GM21529 (cell line): Measurements from ENCODE around the gene MGAT5.

Experiments
- ATAC-seq: cut with Tn5 transposase; IDR thresholded peaks from one replicate; pipeline ENCODE4 v1.9.1; 2021; ENCODE audit not compliant: unreplicated experiment

MGAT5 gene

GRCh38 chr2:134386310-134386709, 132.4 kb downstream of the MGAT5 start:
- no peak for ATAC-seq

GRCh38 chr2:134389381-134389780, 135.5 kb downstream of the MGAT5 start:
- ATAC-seq = no peak

GRCh38 chr2:134391751-134392160, 137.9 kb downstream of the MGAT5 start:
- peak; percentile 93 for ATAC-seq

GRCh38 chr2:134392442-134393074, 138.7 kb downstream of the MGAT5 start:
- no peak for ATAC-seq

GRCh38 chr2:134393075-134393461, 139.2 kb downstream of the MGAT5 start:
- no peak for ATAC-seq

- no peak for ATAC-seq
Measured at GRCh38 chr2:134395779-134396178, 141.9 kb downstream of the MGAT5 start.

- ATAC-seq = no peak
Measured at GRCh38 chr2:134396493-134396892, 142.6 kb downstream of the MGAT5 start.

- ATAC-seq = no peak
Measured at GRCh38 chr2:134397146-134397896, 143.4 kb downstream of the MGAT5 start.

GRCh38 chr2:134398300-134398699, 144.4 kb downstream of the MGAT5 start:
- no peak for ATAC-seq

- no peak for ATAC-seq
Measured at GRCh38 chr2:134399096-134399495, 145.2 kb downstream of the MGAT5 start.

GRCh38 chr2:134401081-134401497, 147.2 kb downstream of the MGAT5 start:
- ATAC-seq = no peak

GRCh38 chr2:134401789-134402188, 147.9 kb downstream of the MGAT5 start:
- no peak for ATAC-seq

- no peak for ATAC-seq
Measured at GRCh38 chr2:134402410-134402809, 148.5 kb downstream of the MGAT5 start.

- ATAC-seq = no peak
Measured at GRCh38 chr2:134405611-134406081, 151.8 kb downstream of the MGAT5 start.

- no peak for ATAC-seq
Measured at GRCh38 chr2:134406311-134406710, 152.4 kb downstream of the MGAT5 start.

GRCh38 chr2:134406736-134407135, 152.9 kb downstream of the MGAT5 start:
- ATAC-seq = no peak

GRCh38 chr2:134407154-134407890, 153.4 kb downstream of the MGAT5 start:
- no peak for ATAC-seq

- ATAC-seq = no peak
Measured at GRCh38 chr2:134408386-134408785, 154.5 kb downstream of the MGAT5 start.

GRCh38 chr2:134408791-134409190, 154.9 kb downstream of the MGAT5 start:
- ATAC-seq = no peak

- ATAC-seq = no peak
Measured at GRCh38 chr2:134410006-134410405, 156.1 kb downstream of the MGAT5 start.

GRCh38 chr2:134410831-134411231, 157.0 kb downstream of the MGAT5 start:
- no peak for ATAC-seq
